Heart right ventricle (tissue), 16 donors: ENCODE measurements around the gene ICAM1. TPM values are rescaled to one million over a fixed set of nuclear protein-coding genes. Genes with fewer than 3 reads are reported as not detected.

Experiments
- ATAC-seq, 8 donors: fragments of 200-7000 bp; cut with Tn5 transposase; one replicate each; pipeline ENCODE4 v1.9.1; 2020; ENCODE audit warnings: mild to moderate bottlenecking in 8 of 8, moderate library complexity in 8 of 8, moderate number of reproducible peaks in 1 of 8
- DNase-seq, 2 donors: peaks; one replicate each; pipeline ENCODE4 v3.0.0-alpha.2; 2020
- H3K27ac ChIP-seq, 10 donors: fragments of 200-600 bp; sonication (generic) in 2 of 10; one replicate each; pipeline versions ENCODE4 v1.5.0 to v1.8.0; 2020 to 2022; ENCODE audit warnings: mild to moderate bottlenecking in 3 of 10
- H3K27me3 ChIP-seq, 7 donors: fragments of 200-600 bp; one replicate each; pipeline ENCODE4 v1.8.0; 2021 to 2022; ENCODE audit warnings: mild to moderate bottlenecking in 2 of 7
- H3K36me3 ChIP-seq, 9 donors: fragments of 200-600 bp; sonication (generic) in 1 of 9; one replicate each; pipeline versions ENCODE4 v1.5.0 to v1.8.0; 2020 to 2022; ENCODE audit warnings: mild to moderate bottlenecking in 2 of 9
- H3K4me1 ChIP-seq, 9 donors: fragments of 200-600 bp; sonication (generic) in 1 of 9; one replicate each; pipeline versions ENCODE4 v1.5.0 to v1.8.0; 2020 to 2022; ENCODE audit warnings: mild to moderate bottlenecking in 4 of 9
- H3K4me3 ChIP-seq, 10 donors: fragments of 200-600 bp; sonication (generic) in 2 of 10; one replicate each; pipeline versions ENCODE4 v1.5.0 to v1.8.0; 2020 to 2022; ENCODE audit warnings: mild to moderate bottlenecking in 7 of 10, moderate library complexity in 2 of 10
- H3K9me3 ChIP-seq, 11 donors: fragments of 200-600 bp in 10 of 11; sonication (generic) in 2 of 11; one replicate each; pipeline versions ENCODE4 v1.5.0 to v1.8.0; 2013 to 2022; ENCODE audit warnings: mild to moderate bottlenecking in 2 of 11, control low read depth in 1 of 11, moderate library complexity in 1 of 11
- CTCF ChIP-seq, 9 donors: fragments of 200-600 bp; sonication (generic) in 2 of 9; IDR thresholded peaks; one replicate each; pipeline versions ENCODE4 v1.5.0 to v1.8.0; 2021 to 2022; ENCODE audit warnings: antibody characterized with exemption in 9 of 9, mild to moderate bottlenecking in 5 of 9, moderate library complexity in 1 of 9
- WGBS, 2 donors: extraction: QIAGEN DNeasy Blood & Tissue Kit; methylation state at CpG; one replicate each; pipeline ENCODE4 v1.1.7; 2013; ENCODE audit warnings: inconsistent platforms in 1 of 2; 5-methylcytosine and 5-hydroxymethylcytosine counted together
- intact Hi-C, 10 donors: fragments of 100-400 bp; cut with DNase I; formaldehyde crosslinking; loops; one replicate each; pipeline versions ENCODE4 v1.11.1 to v1.14.2; 2022
- polyA plus RNA-seq, 2 donors: library from polyadenylated mRNA; stranded (reverse); fragments of 200-250 nt; gene quantifications; one replicate each; pipeline ENCODE4 v1.2.3, GENCODE V29; 2013
- total RNA-seq, 10 donors: library from RNA; stranded (reverse); fragmentation: NEBNext Ultra II Directional in 3 of 10; extraction: Animal tissue kit (Norgen Biotek cat#: 25700) in 3 of 10; gene quantifications; one replicate each; pipeline versions ENCODE4 v1.2.1 to v1.2.4, GENCODE V29; 2021 to 2023
- donor health status: Arrhythmogenic right ventricular cardiomyopathy.
- donor health status: ischemic (EF 13 %, LVEDD 7.1; RV severe dilation, severe dysfunction).
- donor health status: healthy with polysubstance abuse.
- donor health status: DM: no; HTN: yes; CAD: no.
- donor health status: DM: no; HTN: no; CAD: no.
- donor health status: ischemic (EF 25% LVEDD 6.9; RV normal size, moderate dysfunction).
- donor health status: ischemic (EF 25% LVEDD 5.7; RV mildly dilated, moderate dysfunction).
- donor health status: healthy.
- donor health status: DM: yes; HTN: yes; CAD: no.
- donor health status: Ischemic cardiomyopathy.
- donor health status: ischemic (EF 35%, LVEDD 5.7; RV mildly dilated, moderate dysfunction).
- donor health status: nonischemic (EF 11% LVEDD 7.7; RV severe dilation, severe dysfunction).
- donor health status: DM: yes; HTN: yes; CAD: no.
- donor health status: PGD.
- donor health status: ischemic (EF 29% LVEDD 5.4; RV normal size, mild dysfunction).
- donor health status: nonischemic (EF 23%, LVEDD 6.1; RV moderate dilation, normal function).

The ICAM1 gene
- total and polyA plus RNA-seq, 12 donors = 3.6 to 66.6 (median 9.3) TPM

- intact Hi-C loops = loop anchor here in 2 of 10 donors (2.0 to 5.0 kb wide), 2 partner anchors 22 to 36 kb away; partner anchors contain the start of gene DNMT1 (in 1 of the 2)
- Histone ChIP-seq H3K27ac (peak overlapping the region in 8 of 10 donors; percentile 82 to 99 (median 94)), H3K9me3 (no peaks in the 10 kb centered on the region), H3K4me1 (peaks cover 4 to 59% (median 48%) of the 10 kb centered on the region in 9 donors), H3K36me3 (peaks cover 0 to 15% (median 6%) of the 10 kb centered on the region in 9 donors), H3K4me3 (peak overlapping the region in 1 of 10 donors; percentile 79), H3K27me3 (peaks cover 0 to 7% (median 0%) of the 10 kb centered on the region in 7 donors)
- DNase-seq (no peak), ATAC-seq (no peak)
- TF ChIP-seq CTCF (IDR thresholded peaks at IDR 0.05) = no peak
- 80 to 88% methylated on average over 5 of the region's 5 CpGs for WGBS, 2 donors
Measured at GRCh38 chr19:10228393-10228792, 42.5 kb upstream of the ICAM1 start.

GRCh38 chr19:10228920-10229319 is 42.0 kb upstream of the ICAM1 start:
- H3K4me3 ChIP-seq = peak overlapping the region in 5 of 10 donors; percentile 77 to 99 (median 82)
- H3K27ac ChIP-seq = peak overlapping the region in 8 of 10 donors; percentile 82 to 99 (median 94)
- peaks cover 4 to 59% (median 48%) of the 10 kb centered on the region in 9 donors for H3K4me1 ChIP-seq
- peaks cover 0 to 7% (median 0%) of the 10 kb centered on the region in 7 donors for H3K27me3 ChIP-seq
- TF ChIP-seq CTCF (IDR thresholded peaks at IDR 0.05) = peak; percentile 28 to 64 (median 57)
- peaks cover 0 to 10% (median 5%) of the 10 kb centered on the region in 9 donors for H3K36me3 ChIP-seq
- WGBS, 2 donors = 41 to 65% methylated on average over 2 of the region's 2 CpGs
- intact Hi-C loops = loop anchor here in 3 of 10 donors (1.0 to 5.0 kb wide), 3 partner anchors 21 to 37 kb away; partner anchors contain the start of gene DNMT1 (in 1 of the 3)
- no peaks in the 10 kb centered on the region for H3K9me3 ChIP-seq
- DNase-seq (peak in 1 of 2 donors; percentile 24), ATAC-seq (no peak)

GRCh38 chr19:10230173-10230860 is 40.6 kb upstream of the ICAM1 start:
- intact Hi-C loops = loop anchor here in 2 of 10 donors (2.0 to 10.0 kb wide), 3 partner anchors 20 to 116 kb away; partner anchors contain the start of genes DNMT1 (in 1 of the 2), EIF3G (in 1 of the 2) and P2RY11 (in 1 of the 2)
- Histone ChIP-seq H3K27me3 (peaks cover 0 to 7% (median 0%) of the 10 kb centered on the region in 7 donors), H3K4me1 (peaks cover 4 to 62% (median 52%) of the 10 kb centered on the region in 9 donors), H3K4me3 (peak overlapping the region; percentile 70 to 99 (median 94)), H3K36me3 (no peaks in the 10 kb centered on the region), H3K9me3 (no peaks in the 10 kb centered on the region), H3K27ac (peak overlapping the region; percentile 81 to 99 (median 94))
- TF ChIP-seq CTCF (IDR thresholded peaks at IDR 0.05) = peak in 1 of 9 donors; percentile 7
- 1% methylated on average over 70 of the region's 70 CpGs for whole genome bisulfite sequencing, 2 donors
- ATAC-seq = peak in 6 of 8 donors; percentile 0 to 17 (median 6)
- peak; percentile 37 to 56 for DNase-seq

- Histone ChIP-seq H3K27ac (peak within 1 kb of the TSS; percentile 81 to 99 (median 94)), H3K4me1 (peaks cover 8 to 65% (median 54%) of the 10 kb centered on the region in 9 donors), H3K9me3 (no peaks in the 10 kb centered on the region), H3K4me3 (peak within 1 kb of the TSS; percentile 70 to 99 (median 94)), H3K36me3 (no peaks in the 10 kb centered on the region), H3K27me3 (peaks cover 0 to 7% (median 0%) of the 10 kb centered on the region in 7 donors)
- DNase-seq = peak; percentile 86 to 87
- intact Hi-C loops = loop anchor here in 2 of 10 donors (2.0 to 10.0 kb wide), 3 partner anchors 20 to 116 kb away; partner anchors contain the start of genes DNMT1 (in 1 of the 2), EIF3G (in 1 of the 2) and P2RY11 (in 1 of the 2)
- TF ChIP-seq CTCF (IDR thresholded peaks at IDR 0.05) = peak in 1 of 9 donors; percentile 18
- peak; percentile 59 to 84 (median 72) for ATAC-seq
- 0% methylated on average over 64 to 73 of the region's 73 CpGs for WGBS, 2 donors
Measured at GRCh38 chr19:10230861-10231611, 39.9 kb upstream of the ICAM1 start, which contains the start of gene S1PR2. TSS of gene S1PR2 (minus strand) at chr19:10231331. CDS start at chr19:10224905, 6,426 bp downstream.
